T-helper 17 cell (primary cell): ENCODE data around the gene COL4A2. TPM values are rescaled to one million over a fixed set of nuclear protein-coding genes. Genes with fewer than 3 reads are reported as not detected.

Source experiments
- ATAC-seq: fragments of 150-1000 bp; cut with Tn5 transposase; 2 replicates; pipeline ENCODE4 v1.10.0; 2021; ENCODE audit warnings: mild to moderate bottlenecking, moderate library complexity
- DNase-seq, 3 donors: peaks; one replicate each; pipeline versions ENCODE4 v3.0.0 to v3.0.0-alpha.2; 2020 to 2021
- H3K9me3 ChIP-seq: one replicate; pipeline ENCODE4 v1.7.0; 2013; ENCODE audit warnings: low read length, mild to moderate bottlenecking; ENCODE audit not compliant: control insufficient read depth, poor library complexity, severe bottlenecking
- H3K27ac Mint-ChIP-seq: one replicate; pipeline ENCODE4 v1.8.0; 2022; ENCODE audit warnings: mild to moderate bottlenecking, moderate library complexity, mixed read lengths
- H3K27me3 Mint-ChIP-seq: one replicate; pipeline ENCODE4 v1.8.0; 2022; ENCODE audit warnings: mixed read lengths
- H3K36me3 Mint-ChIP-seq: one replicate; pipeline ENCODE4 v1.8.0; 2022; ENCODE audit warnings: low read depth, mixed read lengths
- H3K4me1 Mint-ChIP-seq: one replicate; pipeline ENCODE4 v1.8.0; 2022; ENCODE audit warnings: mild to moderate bottlenecking, mixed read lengths
- H3K4me3 Mint-ChIP-seq: one replicate; pipeline ENCODE4 v1.8.0; 2022; ENCODE audit warnings: mild to moderate bottlenecking, moderate library complexity, mixed read lengths
- total RNA-seq, 4 donors: library from RNA in 2 of 4; stranded (reverse) in 2 of 4; gene quantifications; one replicate each; pipeline ENCODE4 v1.2.3 and lab custom pipeline; 2022 to 2026

The COL4A2 gene
- total RNA-seq, 2 donors from 2014 or later = 0.07 to 1.9 TPM

GRCh38 chr13:110339975-110340550 is 33.0 kb downstream of the COL4A2 start:
- ATAC-seq = no peak
- Mint-ChIP-seq H3K36me3 (no peaks in the 10 kb centered on the region), H3K27me3 (peaks cover 35% of the 10 kb centered on the region), H3K4me3 (peak overlapping the region; percentile 68), H3K27ac (peak overlapping the region; percentile 74), H3K4me1 (peaks cover 13% of the 10 kb centered on the region)
- H3K9me3 ChIP-seq = no peaks in the 10 kb centered on the region
- DNase-seq = no peak

GRCh38 chr13:110340812-110341444 is 33.8 kb downstream of the COL4A2 start:
- H3K4me1 Mint-ChIP-seq = peaks cover 13% of the 10 kb centered on the region
- DNase-seq (no peak), ATAC-seq (peak; percentile 48)
- H3K36me3 Mint-ChIP-seq = no peaks in the 10 kb centered on the region
- H3K27me3 Mint-ChIP-seq = peaks cover 35% of the 10 kb centered on the region
- peak overlapping the region; percentile 68 for H3K4me3 Mint-ChIP-seq
- peak overlapping the region; percentile 74 for H3K27ac Mint-ChIP-seq
- H3K9me3 ChIP-seq = no peaks in the 10 kb centered on the region

GRCh38 chr13:110341445-110342244 is 34.6 kb downstream of the COL4A2 start:
- DNase-seq = no peak
- H3K9me3 ChIP-seq = no peaks in the 10 kb centered on the region
- H3K4me1 Mint-ChIP-seq = peaks cover 13% of the 10 kb centered on the region
- ATAC-seq = peak; percentile 25
- peak overlapping the region; percentile 68 for H3K4me3 Mint-ChIP-seq
- no peak overlapping the region for H3K27ac Mint-ChIP-seq
- H3K27me3 Mint-ChIP-seq = peaks cover 35% of the 10 kb centered on the region
- no peaks in the 10 kb centered on the region for H3K36me3 Mint-ChIP-seq

- Mint-ChIP-seq H3K36me3 (no peaks in the 10 kb centered on the region), H3K4me3 (no peak overlapping the region), H3K27ac (no peak overlapping the region), H3K27me3 (peaks cover 35% of the 10 kb centered on the region), H3K4me1 (peaks cover 13% of the 10 kb centered on the region)
- ATAC-seq = no peak
- DNase-seq = no peak
- no peaks in the 10 kb centered on the region for H3K9me3 ChIP-seq
These were observed 35.4 kb downstream of the COL4A2 start for GRCh38 chr13:110342474-110342873.

GRCh38 chr13:110343241-110343865 is 36.3 kb downstream of the COL4A2 start:
- ATAC-seq (no peak), DNase-seq (no peak)
- Mint-ChIP-seq H3K4me3 (no peak overlapping the region), H3K27ac (no peak overlapping the region), H3K36me3 (no peaks in the 10 kb centered on the region), H3K4me1 (peaks cover 13% of the 10 kb centered on the region), H3K27me3 (peaks cover 39% of the 10 kb centered on the region)
- H3K9me3 ChIP-seq = no peaks in the 10 kb centered on the region

GRCh38 chr13:110344320-110344719 is 37.2 kb downstream of the COL4A2 start:
- H3K36me3 Mint-ChIP-seq = no peaks in the 10 kb centered on the region

GRCh38 chr13:110345266-110345665 is 38.2 kb downstream of the COL4A2 start:
- no peak for ATAC-seq
- no peak for DNase-seq
- no peak overlapping the region for H3K4me3 Mint-ChIP-seq
- peaks cover 23% of the 10 kb centered on the region for H3K27me3 Mint-ChIP-seq
- H3K27ac Mint-ChIP-seq = no peak overlapping the region
- H3K4me1 Mint-ChIP-seq = peaks cover 11% of the 10 kb centered on the region
- H3K36me3 Mint-ChIP-seq = no peaks in the 10 kb centered on the region
- no peaks in the 10 kb centered on the region for H3K9me3 ChIP-seq

More at GRCh38 chr13:110344320-110344719, 37.2 kb downstream of the COL4A2 start:
- no peak overlapping the region for H3K27ac Mint-ChIP-seq
- no peaks in the 10 kb centered on the region for H3K9me3 ChIP-seq
- peaks cover 13% of the 10 kb centered on the region for H3K4me1 Mint-ChIP-seq
- ATAC-seq (no peak), DNase-seq (no peak)
- no peak overlapping the region for H3K4me3 Mint-ChIP-seq
- peaks cover 32% of the 10 kb centered on the region for H3K27me3 Mint-ChIP-seq

GRCh38 chr13:110345701-110346100 is 38.6 kb downstream of the COL4A2 start:
- Mint-ChIP-seq H3K4me3 (no peak overlapping the region), H3K4me1 (peaks cover 8% of the 10 kb centered on the region), H3K27me3 (peaks cover 18% of the 10 kb centered on the region), H3K27ac (no peak overlapping the region), H3K36me3 (no peaks in the 10 kb centered on the region)
- no peak for ATAC-seq
- no peaks in the 10 kb centered on the region for H3K9me3 ChIP-seq
- no peak for DNase-seq

- no peaks in the 10 kb centered on the region for H3K9me3 ChIP-seq
- H3K36me3 Mint-ChIP-seq = no peaks in the 10 kb centered on the region
- H3K27ac Mint-ChIP-seq = no peak overlapping the region
- peaks cover under 1% of the 10 kb centered on the region for H3K4me1 Mint-ChIP-seq
- H3K27me3 Mint-ChIP-seq = peaks cover 20% of the 10 kb centered on the region
- DNase-seq (no peak), ATAC-seq (no peak)
- no peak overlapping the region for H3K4me3 Mint-ChIP-seq
These were observed 39.6 kb downstream of the COL4A2 start for GRCh38 chr13:110346661-110347067.

- DNase-seq = no peak
- H3K36me3 Mint-ChIP-seq = no peaks in the 10 kb centered on the region
- H3K4me1 Mint-ChIP-seq = no peaks in the 10 kb centered on the region
These were observed 40.0 kb downstream of the COL4A2 start for GRCh38 chr13:110347088-110347487.

GRCh38 chr13:110347535-110348308 is 40.6 kb downstream of the COL4A2 start:
- H3K4me1 Mint-ChIP-seq = no peaks in the 10 kb centered on the region
- DNase-seq = no peak
- no peaks in the 10 kb centered on the region for H3K9me3 ChIP-seq
- no peaks in the 10 kb centered on the region for H3K36me3 Mint-ChIP-seq
- no peak for ATAC-seq
- H3K4me3 Mint-ChIP-seq = no peak overlapping the region
- peaks cover 18% of the 10 kb centered on the region for H3K27me3 Mint-ChIP-seq
- no peak overlapping the region for H3K27ac Mint-ChIP-seq

More at GRCh38 chr13:110347088-110347487, 40.0 kb downstream of the COL4A2 start:
- no peak for ATAC-seq
- H3K9me3 ChIP-seq = no peaks in the 10 kb centered on the region
- H3K4me3 Mint-ChIP-seq = no peak overlapping the region
- no peak overlapping the region for H3K27ac Mint-ChIP-seq
- H3K27me3 Mint-ChIP-seq = peaks cover 18% of the 10 kb centered on the region

GRCh38 chr13:110348309-110349105 is 41.4 kb downstream of the COL4A2 start:
- H3K27ac Mint-ChIP-seq = no peak overlapping the region
- ATAC-seq (no peak), DNase-seq (no peak)
- H3K9me3 ChIP-seq = no peaks in the 10 kb centered on the region
- H3K27me3 Mint-ChIP-seq = peaks cover 25% of the 10 kb centered on the region
- no peaks in the 10 kb centered on the region for H3K4me1 Mint-ChIP-seq
- no peaks in the 10 kb centered on the region for H3K36me3 Mint-ChIP-seq
- no peak overlapping the region for H3K4me3 Mint-ChIP-seq
